KOPT-K1 (cell line): ENCODE measurements around the gene AGRP.
"Not testable (repeated sequence)": the region's sequence is repeated elsewhere in the genome, so short reads cannot be mapped to it uniquely, and the experiment has no call there.

Experiments
- H3K27ac ChIP-seq: fragments of 200-600 bp; sonication (generic); 2 replicates; pipeline ENCODE4 v1.5.1; 2016; ENCODE audit warnings: antibody characterized with exemption, mild to moderate bottlenecking, low read depth, low read length; ENCODE audit not compliant: poor library complexity, severe bottlenecking
- H3K36me3 ChIP-seq: fragments of 200-600 bp; sonication (generic); 2 replicates; pipeline ENCODE4 v1.5.1; 2017; ENCODE audit warnings: antibody characterized with exemption, mild to moderate bottlenecking, low read length, moderate library complexity; ENCODE audit not compliant: insufficient read depth
- H3K9me3 ChIP-seq: fragments of 200-600 bp; sonication (generic); 2 replicates; pipeline ENCODE4 v1.5.1; 2017; ENCODE audit warnings: antibody characterized with exemption, low read length, mild to moderate bottlenecking; ENCODE audit not compliant: insufficient read depth, poor library complexity, severe bottlenecking

AGRP gene

DNA sequence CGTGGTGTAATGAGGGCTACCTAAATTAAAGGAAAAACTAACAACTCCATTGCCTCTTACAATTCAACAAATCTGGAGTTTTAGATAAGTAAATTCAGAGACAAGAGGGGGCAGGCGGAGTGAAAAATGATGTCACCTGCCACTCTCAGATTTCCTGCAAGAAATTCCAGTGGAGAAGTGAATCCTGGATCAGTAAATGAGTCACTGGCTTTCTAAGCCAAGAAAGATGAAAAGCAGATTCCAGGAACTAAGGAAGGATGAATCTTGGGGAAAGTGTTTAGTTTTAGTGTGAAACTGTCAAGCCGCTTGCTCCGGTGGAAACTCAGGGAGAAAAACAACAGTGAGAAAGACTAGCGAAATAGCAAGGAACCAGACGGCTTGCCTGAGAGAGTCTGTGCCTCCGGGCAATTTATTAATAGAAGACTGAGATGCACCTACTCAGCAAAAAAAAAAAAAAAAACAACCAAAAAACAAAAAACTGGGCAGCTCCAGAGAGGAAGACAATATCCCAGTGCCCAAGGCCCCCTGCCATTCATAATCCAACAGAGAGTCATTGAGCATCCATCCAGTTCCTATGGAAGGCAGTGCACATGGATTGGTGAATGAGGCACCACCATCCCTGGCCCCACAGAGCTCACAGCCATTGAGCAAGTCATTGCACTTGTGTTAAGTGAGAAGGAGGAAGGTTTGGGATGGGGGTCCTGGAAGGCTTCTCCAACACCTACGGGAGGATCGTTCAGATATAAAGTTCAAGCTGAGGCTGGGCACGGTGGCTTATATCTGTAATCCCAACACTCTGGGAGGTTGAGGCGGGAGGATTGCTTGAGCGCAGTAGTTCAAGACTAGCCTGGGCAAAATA is 33.2 kb upstream of the AGRP start:
- H3K36me3 ChIP-seq: no peaks in the 10 kb centered on the region
- no peak overlapping the region for H3K27ac ChIP-seq
- H3K9me3 ChIP-seq: no peaks in the 10 kb centered on the region

- Histone ChIP-seq H3K9me3 (no peaks in the 10 kb centered on the region), H3K27ac (peak overlapping the region; percentile 26), H3K36me3 (no peaks in the 10 kb centered on the region)
These were observed 31.1 kb upstream of the AGRP start for GRCh38 chr16:67514382-67514828.

DNA sequence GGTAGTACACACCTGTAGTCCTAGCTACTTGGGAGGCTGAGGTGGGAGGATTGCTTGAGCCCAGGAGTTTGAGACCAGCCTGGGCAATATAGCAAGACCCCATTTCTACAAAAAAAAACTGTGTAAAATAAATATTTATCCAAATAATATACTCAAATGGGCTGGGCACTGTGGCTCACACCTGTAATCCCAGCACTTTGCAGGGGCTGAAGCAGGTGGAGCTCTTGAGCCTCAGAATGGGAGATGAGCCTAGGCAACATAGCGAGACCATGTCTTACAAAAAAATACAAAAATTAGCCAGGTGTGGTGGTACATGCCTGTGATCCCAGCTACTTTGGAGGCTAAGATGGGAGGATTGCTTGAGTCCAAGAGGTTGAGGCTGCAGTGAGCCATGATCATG is 30.5 kb upstream of the AGRP start:
- not testable (repeated sequence) for H3K27ac ChIP-seq, H3K36me3 ChIP-seq, H3K9me3 ChIP-seq

GRCh38 chr16:67509016-67509415 is 25.7 kb upstream of the AGRP start:
- Histone ChIP-seq H3K9me3 (no peaks in the 10 kb centered on the region), H3K27ac (no peak overlapping the region), H3K36me3 (no peaks in the 10 kb centered on the region)

DNA sequence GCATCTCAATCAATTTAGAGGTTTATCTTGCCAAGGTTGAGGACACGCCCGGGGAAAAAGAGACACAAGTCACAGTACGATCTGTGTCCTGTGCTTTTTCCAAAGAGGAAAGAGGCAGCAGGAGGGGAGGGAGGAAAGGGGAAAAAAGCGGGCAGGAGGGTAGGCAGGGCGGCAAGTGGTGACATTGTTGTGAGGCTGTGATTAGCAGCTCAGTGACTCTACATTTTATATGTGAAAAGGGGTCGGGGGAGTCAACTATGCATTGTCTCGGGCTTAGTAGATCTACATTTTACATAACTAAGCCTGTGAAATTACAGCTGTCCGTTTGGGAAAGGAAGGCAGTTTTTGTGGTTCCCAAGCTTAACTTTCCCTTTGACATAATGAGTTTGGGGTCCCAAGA is 23.1 kb upstream of the AGRP start:
- H3K9me3 ChIP-seq: no peaks in the 10 kb centered on the region
- H3K36me3 ChIP-seq: no peaks in the 10 kb centered on the region
- no peak overlapping the region for H3K27ac ChIP-seq

DNA sequence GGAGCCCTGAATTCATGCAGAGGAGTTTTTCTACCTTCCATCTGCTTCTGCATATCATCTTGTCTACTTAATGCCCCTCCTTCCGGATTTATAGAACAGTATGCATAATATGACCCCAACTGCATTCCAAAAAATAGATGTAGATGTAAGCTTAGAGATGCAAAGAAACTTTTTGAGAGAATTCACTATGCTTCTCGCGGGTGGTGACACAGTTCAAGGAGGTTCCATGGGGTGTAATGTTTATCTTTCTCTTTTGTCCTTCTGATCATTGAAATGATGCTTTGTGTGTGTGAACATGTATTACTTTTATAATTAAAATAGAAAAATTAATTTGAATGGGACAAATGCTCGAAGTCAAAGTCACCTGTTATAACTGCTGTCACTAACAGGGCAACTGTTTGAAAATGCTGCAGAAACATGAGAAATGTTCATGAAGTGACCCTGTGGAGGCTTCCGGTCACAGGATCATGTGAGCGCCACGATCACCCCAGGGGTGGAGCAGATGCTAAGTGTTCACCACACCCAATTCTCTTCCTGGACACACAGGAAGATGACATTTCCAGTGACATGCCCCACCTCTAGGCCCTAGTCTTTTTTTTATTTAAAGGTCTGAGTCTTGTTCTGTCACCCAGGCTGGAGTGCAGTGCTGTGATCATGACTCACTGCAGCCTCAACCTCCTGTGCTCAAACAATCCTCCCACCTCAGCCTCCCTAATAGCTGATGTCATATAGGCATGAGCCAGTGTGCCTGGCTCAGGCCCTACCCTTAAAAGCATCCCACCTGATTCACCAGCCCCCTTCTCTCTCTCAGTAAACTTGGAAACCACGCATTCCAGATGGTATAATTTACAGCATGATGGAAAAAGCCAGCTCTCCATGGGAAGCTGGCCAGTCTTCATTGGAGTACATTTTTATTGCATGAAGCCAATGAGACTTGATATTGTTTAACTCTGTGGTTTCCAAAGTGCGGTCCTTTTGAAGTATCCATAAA is 21.0 kb upstream of the AGRP start:
- Histone ChIP-seq H3K27ac (no peak overlapping the region), H3K9me3 (no peaks in the 10 kb centered on the region), H3K36me3 (peaks cover under 1% of the 10 kb centered on the region; the same call in 1 of the 2 replicates)

DNA sequence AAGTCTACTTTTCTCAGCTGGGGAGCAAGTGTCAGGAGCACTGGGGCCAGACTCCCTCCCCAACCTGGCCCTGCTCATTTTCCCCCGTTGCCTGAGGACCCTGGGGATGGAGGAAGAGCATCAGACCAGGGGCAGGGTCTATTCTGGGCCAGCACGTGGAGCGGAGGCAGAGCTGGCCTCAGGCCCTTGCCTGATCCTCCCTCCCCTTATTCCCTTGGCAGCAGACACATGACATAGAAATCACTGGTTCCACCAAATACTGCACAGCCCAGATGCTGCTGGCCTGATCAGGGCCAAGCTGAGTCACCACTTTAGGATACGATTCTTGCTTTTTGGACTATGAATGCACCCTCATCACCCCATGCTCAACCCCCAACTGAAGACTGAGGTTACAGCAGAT is 15.8 kb upstream of the AGRP start:
- H3K9me3 ChIP-seq: no peaks in the 10 kb centered on the region
- H3K36me3 ChIP-seq: peaks cover 7% of the 10 kb centered on the region; the same call in 1 of the 2 replicates
- no peak overlapping the region for H3K27ac ChIP-seq

GRCh38 chr16:67490335-67491096 is 7.2 kb upstream of the AGRP start:
- H3K9me3 ChIP-seq: no peaks in the 10 kb centered on the region
- peaks cover 25% of the 10 kb centered on the region; the same call in 1 of the 2 replicates for H3K36me3 ChIP-seq
- no peak overlapping the region for H3K27ac ChIP-seq

DNA sequence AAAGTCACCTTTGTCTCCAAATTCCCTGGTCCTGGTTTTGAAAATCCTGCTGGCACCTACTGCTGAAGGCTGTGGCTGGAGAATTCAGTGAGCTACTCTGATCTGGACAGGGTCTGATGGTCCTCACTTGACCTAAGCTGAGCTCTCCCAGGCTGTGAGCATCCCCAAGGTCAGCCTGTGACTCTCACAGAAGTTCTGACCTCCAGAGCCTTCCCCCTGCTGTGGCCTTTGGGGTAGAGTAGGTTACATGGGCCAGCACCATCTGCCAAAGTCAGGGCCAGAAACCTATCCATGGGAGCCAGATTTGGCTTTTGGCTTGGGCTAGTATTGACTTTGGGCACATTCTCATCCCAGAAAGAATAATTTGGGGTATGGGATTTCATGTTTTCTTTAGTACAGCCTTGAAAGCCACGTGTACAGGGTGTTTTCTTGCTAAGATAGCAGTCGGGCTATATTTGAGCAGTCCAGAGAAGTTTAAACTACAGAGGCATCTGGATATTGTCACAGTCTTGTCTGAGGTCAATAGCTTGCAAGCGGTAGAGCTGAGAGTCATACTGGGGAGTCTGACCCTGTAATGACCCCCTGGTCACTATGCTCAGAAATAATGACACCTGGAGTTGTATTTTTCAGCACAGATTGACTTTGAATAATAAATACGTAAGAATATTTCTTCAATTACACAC is 6.2 kb upstream of the AGRP start:
- no peaks in the 10 kb centered on the region for H3K9me3 ChIP-seq
- H3K36me3 ChIP-seq: peaks cover 32% of the 10 kb centered on the region
- H3K27ac ChIP-seq: no peak overlapping the region

GRCh38 chr16:67487561-67487960 is 4.2 kb upstream of the AGRP start:
- H3K36me3 ChIP-seq: peaks cover 34% of the 10 kb centered on the region
- H3K9me3 ChIP-seq, H3K27ac ChIP-seq: not testable (repeated sequence)

- Histone ChIP-seq H3K36me3 (peaks cover 27% of the 10 kb centered on the region), H3K27ac (no peak overlapping the region), H3K9me3 (no peaks in the 10 kb centered on the region)
These were observed 3.5 kb upstream of the AGRP start for GRCh38 chr16:67486805-67487204.

GRCh38 chr16:67483731-67484525 is 581 bp upstream of the AGRP start:
- H3K27ac ChIP-seq: no peak overlapping the region
- peaks cover 25% of the 10 kb centered on the region for H3K36me3 ChIP-seq

GRCh38 chr16:67482233-67482924 is 968 bp downstream of the AGRP start:
- Histone ChIP-seq H3K36me3 (peaks cover 25% of the 10 kb centered on the region), H3K27ac (peak overlapping the region; percentile 92), H3K9me3 (no peaks in the 10 kb centered on the region)

More at GRCh38 chr16:67483731-67484525, 581 bp upstream of the AGRP start:
- no peaks in the 10 kb centered on the region for H3K9me3 ChIP-seq
